Measurements from ENCODE around the gene VAV3.

GRCh38 chr1:107698161-107698560, 266.8 kb downstream of the VAV3 start:
- TF ChIP-seq, protein P1, sequence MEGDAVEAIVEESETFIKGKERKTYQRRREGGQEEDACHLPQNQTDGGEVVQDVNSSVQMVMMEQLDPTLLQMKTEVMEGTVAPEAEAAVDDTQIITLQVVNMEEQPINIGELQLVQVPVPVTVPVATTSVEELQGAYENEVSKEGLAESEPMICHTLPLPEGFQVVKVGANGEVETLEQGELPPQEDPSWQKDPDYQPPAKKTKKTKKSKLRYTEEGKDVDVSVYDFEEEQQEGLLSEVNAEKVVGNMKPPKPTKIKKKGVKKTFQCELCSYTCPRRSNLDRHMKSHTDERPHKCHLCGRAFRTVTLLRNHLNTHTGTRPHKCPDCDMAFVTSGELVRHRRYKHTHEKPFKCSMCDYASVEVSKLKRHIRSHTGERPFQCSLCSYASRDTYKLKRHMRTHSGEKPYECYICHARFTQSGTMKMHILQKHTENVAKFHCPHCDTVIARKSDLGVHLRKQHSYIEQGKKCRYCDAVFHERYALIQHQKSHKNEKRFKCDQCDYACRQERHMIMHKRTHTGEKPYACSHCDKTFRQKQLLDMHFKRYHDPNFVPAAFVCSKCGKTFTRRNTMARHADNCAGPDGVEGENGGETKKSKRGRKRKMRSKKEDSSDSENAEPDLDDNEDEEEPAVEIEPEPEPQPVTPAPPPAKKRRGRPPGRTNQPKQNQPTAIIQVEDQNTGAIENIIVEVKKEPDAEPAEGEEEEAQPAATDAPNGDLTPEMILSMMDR (IDR thresholded peaks at IDR 0.05), result no peak
- no peak for TF ChIP-seq POLR2A (IDR thresholded peaks at IDR 0.05)

Data from heart left ventricle (tissue), 13 donors.